Transverse colon (tissue), 4 donors: ENCODE measurements around the gene VPS13D. TPM values are rescaled to one million over a fixed set of nuclear protein-coding genes. Genes with fewer than 3 reads are reported as not detected.

ENCODE experiments used
- DNase-seq: peaks from one replicate; pipeline ENCODE4 v3.0.0-alpha.2; 2019
- H3K27ac ChIP-seq, 4 donors: fragments of 200-600 bp; sonication (generic); 2 replicates each; pipeline ENCODE4 v1.5.1; 2016 to 2018; ENCODE audit warnings: inconsistent platforms in 4 of 4
- H3K27me3 ChIP-seq: fragments of 200-600 bp; sonication (generic); 2 replicates; pipeline ENCODE4 v1.5.1; 2017; ENCODE audit warnings: inconsistent platforms
- H3K36me3 ChIP-seq, 4 donors: fragments of 200-600 bp; sonication (generic); 2 replicates each; pipeline ENCODE4 v1.5.1; 2017 to 2019; ENCODE audit warnings: inconsistent platforms in 4 of 4
- H3K4me1 ChIP-seq, 4 donors: fragments of 200-600 bp; sonication (generic); 2 replicates each; pipeline ENCODE4 v1.5.1; 2017 to 2020; ENCODE audit warnings: inconsistent platforms in 4 of 4
- H3K4me3 ChIP-seq, 4 donors: fragments of 200-600 bp; sonication (generic); 1 replicate in 1 of 4; 2 replicates in 3 of 4; pipeline versions ENCODE4 v1.5.1 to v1.6.1; 2017 to 2019; ENCODE audit warnings: inconsistent platforms in 4 of 4
- H3K9me3 ChIP-seq, 2 donors: fragments of 200-600 bp; sonication (generic); 2 replicates each; pipeline ENCODE4 v1.5.1; 2017 to 2019; ENCODE audit warnings: inconsistent platforms in 2 of 2
- CTCF ChIP-seq, 5 experiments: fragments of 200-600 bp in 3 of 5; fragments of 450-650 bp in 2 of 5; sonication (generic) in 3 of 5; IDR thresholded peaks; 1 replicate in 2 of 5; 2 replicates in 3 of 5; pipeline ENCODE4 v1.5.1; 2016 to 2017; ENCODE audit warnings: antibody characterized with exemption in 5 of 5, inconsistent platforms in 3 of 5, mild to moderate bottlenecking in 2 of 5, moderate library complexity in 1 of 5
- EP300 ChIP-seq: sonication (generic); formaldehyde crosslinking; IDR thresholded peaks from one replicate; pipeline ENCODE4 v1.6.1; 2017; ENCODE audit warnings: antibody characterized with exemption, low read depth
- POLR2A ChIP-seq: fragments of 450-650 bp; IDR thresholded peaks from one replicate; pipeline ENCODE4 v1.6.1; 2016; ENCODE audit warnings: antibody characterized with exemption, mild to moderate bottlenecking, moderate library complexity
- POLR2AphosphoS5 ChIP-seq, 3 donors: sonication (generic); formaldehyde crosslinking; IDR thresholded peaks; one replicate each; pipeline ENCODE4 v1.6.1; 2016; ENCODE audit warnings: antibody characterized with exemption in 3 of 3
- WGBS, 2 donors: methylation state at CpG; one replicate each; pipeline ENCODE4 v1.1.5; 2018; ENCODE audit warnings: low coverage in 1 of 2; 5-methylcytosine and 5-hydroxymethylcytosine counted together
- in situ Hi-C, 4 donors: fragments of 200-750 bp; cut with MboI; loops; one replicate each; pipeline versions ENCODE4 v1.15.0 to v1.15.1; 2017; ENCODE audit warnings: low sequenced_read_pairs in 3 of 4, low pct_ligation_motif_present in 1 of 4, low pct_unique_long_range_greater_than_20kb in 1 of 4
- intact Hi-C: fragments of 100-400 bp; cut with DNase I; formaldehyde crosslinking; loops from one replicate; pipeline ENCODE4 v1.15.1; 2023; ENCODE audit warnings: low total_unique reads
- total RNA-seq, 4 donors: library from RNA; depleted of rRNA; stranded (reverse); fragments of >200 nt; gene quantifications; one replicate each; pipeline ENCODE4 v1.1.0, GENCODE V29; 2016

VPS13D gene
- total RNA-seq, 4 donors from 2014 or later: 101 to 136 (median 116) TPM

DNA sequence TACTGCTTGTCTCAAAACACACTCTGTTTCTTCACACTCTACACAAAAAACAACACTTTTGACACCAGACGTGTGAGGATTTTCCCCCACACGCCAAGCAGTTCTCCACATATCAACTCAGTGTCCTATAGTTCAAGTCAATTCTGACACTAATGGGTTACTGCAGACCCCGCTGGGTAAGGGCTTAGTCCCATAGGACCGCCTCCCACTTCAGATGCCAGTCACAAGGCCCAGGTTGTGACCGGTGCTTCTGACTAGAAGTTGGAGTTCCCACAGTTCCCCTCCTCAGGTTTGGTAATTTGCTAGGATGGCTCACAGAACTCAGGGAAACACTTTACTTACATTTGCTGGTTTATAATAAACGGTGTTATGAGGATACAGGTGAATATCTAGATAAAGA lies 19.9 kb downstream of the VPS13D start:
- in situ Hi-C loops (loop anchor here in 1 of 4 donors (25.0 kb wide), 1 partner anchor 988 kb away; the partner anchor contains the start of gene PRAMEF18), intact Hi-C loops (no loop called here)
- Histone ChIP-seq H3K27me3 (no peaks in the 10 kb centered on the region), H3K4me1 (no peaks in the 10 kb centered on the region), H3K36me3 (peaks cover 0 to 51% (median 22%) of the 10 kb centered on the region in 4 donors), H3K9me3 (no peaks in the 10 kb centered on the region), H3K27ac (no peak overlapping the region), H3K4me3 (no peak overlapping the region)
- DNase-seq: no peak
- 85 to 100% methylated on average over 2 to 6 of the region's 6 CpGs for WGBS, 2 donors
- TF ChIP-seq EP300: no peak
- no peak for TF ChIP-seq POLR2A
- TF ChIP-seq CTCF (IDR thresholded peaks at IDR 0.05): no peak
- no peak for TF ChIP-seq POLR2AphosphoS5 (IDR thresholded peaks at IDR 0.05)

GRCh38 chr1:12251442-12251841 lies 21.6 kb downstream of the VPS13D start:
- no peak for TF ChIP-seq CTCF (IDR thresholded peaks at IDR 0.05)
- no peak for TF ChIP-seq POLR2A
- TF ChIP-seq EP300: no peak
- no peak for TF ChIP-seq POLR2AphosphoS5 (IDR thresholded peaks at IDR 0.05)
- Histone ChIP-seq H3K27me3 (no peaks in the 10 kb centered on the region), H3K36me3 (peaks cover 0 to 46% (median 16%) of the 10 kb centered on the region in 4 donors), H3K4me3 (no peak overlapping the region), H3K9me3 (no peaks in the 10 kb centered on the region), H3K27ac (no peak overlapping the region), H3K4me1 (no peaks in the 10 kb centered on the region)
- in situ Hi-C loops: loop anchor here in 1 of 4 donors (25.0 kb wide), 1 partner anchor 986 kb away; the partner anchor contains the start of gene PRAMEF18
- no peak for DNase-seq
- intact Hi-C loops: no loop called here
- WGBS, 2 donors: 71% methylated on average over 1 to 5 of the region's 5 CpGs

DNA sequence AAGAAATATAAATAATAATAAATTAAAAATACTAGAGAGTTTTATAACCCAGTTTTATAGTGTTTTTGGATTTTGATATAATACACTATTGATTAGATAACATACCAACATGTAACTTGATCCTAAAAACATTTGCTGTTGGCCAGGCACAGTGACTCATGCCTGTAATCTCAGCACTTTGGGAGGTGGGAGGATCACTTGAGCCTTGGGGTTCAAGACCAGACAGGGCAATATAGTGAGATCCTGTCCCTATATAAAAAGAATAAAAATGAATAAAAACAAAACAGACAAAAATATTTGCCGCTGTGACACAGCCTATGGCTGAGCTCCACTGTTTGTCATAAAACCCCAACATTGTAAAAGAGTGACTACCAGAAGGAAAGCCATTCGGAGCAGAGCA lies 26.1 kb downstream of the VPS13D start:
- Histone ChIP-seq H3K27ac (no peak overlapping the region), H3K4me1 (no peaks in the 10 kb centered on the region), H3K27me3 (no peaks in the 10 kb centered on the region), H3K4me3 (no peak overlapping the region), H3K36me3 (peaks cover 0 to 51% (median 21%) of the 10 kb centered on the region in 4 donors), H3K9me3 (no peaks in the 10 kb centered on the region)
- DNase-seq: no peak
- TF ChIP-seq EP300: no peak
- WGBS, 2 donors: 80 to 93% methylated on average over 2 of the region's 2 CpGs
- in situ Hi-C loops (loop anchor here in 1 of 4 donors (25.0 kb wide), 1 partner anchor 981 kb away; the partner anchor contains the start of gene PRAMEF18), intact Hi-C loops (no loop called here)

DNA sequence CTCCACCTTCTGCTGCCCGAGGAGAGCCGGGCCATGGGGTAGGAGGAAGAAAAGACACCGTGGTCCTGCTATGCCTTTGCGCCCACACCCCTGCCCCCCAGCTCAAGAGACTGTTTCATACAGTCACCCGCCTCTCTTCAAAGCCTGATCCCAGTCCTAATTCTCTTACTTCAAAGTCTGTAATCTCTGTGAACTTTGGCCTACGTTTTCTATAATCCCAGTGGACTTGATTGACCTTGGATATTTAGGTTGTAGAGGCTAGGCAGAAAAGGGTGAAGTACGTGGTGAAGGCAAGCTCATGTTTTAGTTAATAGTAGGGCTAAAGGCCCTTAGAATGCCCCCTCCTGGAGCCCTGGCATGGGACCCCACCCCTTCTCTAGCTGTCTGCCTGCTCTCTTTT lies 28.4 kb downstream of the VPS13D start:
- no peak for TF ChIP-seq POLR2AphosphoS5 (IDR thresholded peaks at IDR 0.05)
- TF ChIP-seq POLR2A: no peak
- TF ChIP-seq CTCF (IDR thresholded peaks at IDR 0.05): no peak
- no peak for TF ChIP-seq EP300
- no peaks in the 10 kb centered on the region for H3K9me3 ChIP-seq
- H3K27ac ChIP-seq: no peak overlapping the region
- WGBS, 2 donors: 84% methylated on average over 3 to 7 of the region's 7 CpGs
- H3K4me1 ChIP-seq: no peaks in the 10 kb centered on the region
- DNase-seq: no peak
- in situ Hi-C loops: loop anchor here in 1 of 4 donors (25.0 kb wide), 1 partner anchor 979 kb away; the partner anchor contains the start of gene PRAMEF18
- intact Hi-C loops: no loop called here
- H3K27me3 ChIP-seq: no peaks in the 10 kb centered on the region
- peaks cover 0 to 60% (median 26%) of the 10 kb centered on the region in 4 donors for H3K36me3 ChIP-seq
- no peak overlapping the region for H3K4me3 ChIP-seq

DNA sequence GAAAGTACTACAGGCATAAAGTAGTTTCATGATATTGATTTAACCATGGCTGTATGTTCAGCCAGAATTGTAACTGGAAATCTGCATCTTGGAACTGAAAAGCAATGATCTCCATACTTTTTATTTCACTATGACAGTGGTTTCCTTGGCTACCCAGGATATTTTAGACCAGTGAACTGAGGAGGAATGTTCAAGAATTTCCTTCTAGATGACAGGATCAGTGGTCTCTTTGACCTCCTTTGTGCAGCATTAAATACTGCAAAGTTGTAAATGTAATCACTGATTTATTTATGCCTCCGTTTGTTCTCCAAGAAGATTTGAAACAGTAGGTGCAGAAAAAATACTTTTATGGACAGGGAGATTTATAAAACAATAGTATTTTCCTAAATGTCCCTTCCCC lies 39.5 kb downstream of the VPS13D start:
- 50 to 76% methylated on average over 1 of the region's 1 CpG for WGBS, 2 donors
- Histone ChIP-seq H3K27ac (no peak overlapping the region), H3K4me3 (no peak overlapping the region), H3K9me3 (no peaks in the 10 kb centered on the region), H3K4me1 (no peaks in the 10 kb centered on the region), H3K36me3 (peaks cover 0 to 78% (median 33%) of the 10 kb centered on the region in 4 donors), H3K27me3 (no peaks in the 10 kb centered on the region)
- no peak for DNase-seq
- in situ Hi-C loops: loop anchor here in 1 of 4 donors (25.0 kb wide), 1 partner anchor 968 kb away; the partner anchor contains the start of gene PRAMEF18
- intact Hi-C loops: no loop called here
- no peak for TF ChIP-seq EP300
- TF ChIP-seq POLR2A: no peak
- TF ChIP-seq CTCF (IDR thresholded peaks at IDR 0.05): no peak
- no peak for TF ChIP-seq POLR2AphosphoS5 (IDR thresholded peaks at IDR 0.05)
